ENCODE data around the gene DNASE2B.

DNA sequence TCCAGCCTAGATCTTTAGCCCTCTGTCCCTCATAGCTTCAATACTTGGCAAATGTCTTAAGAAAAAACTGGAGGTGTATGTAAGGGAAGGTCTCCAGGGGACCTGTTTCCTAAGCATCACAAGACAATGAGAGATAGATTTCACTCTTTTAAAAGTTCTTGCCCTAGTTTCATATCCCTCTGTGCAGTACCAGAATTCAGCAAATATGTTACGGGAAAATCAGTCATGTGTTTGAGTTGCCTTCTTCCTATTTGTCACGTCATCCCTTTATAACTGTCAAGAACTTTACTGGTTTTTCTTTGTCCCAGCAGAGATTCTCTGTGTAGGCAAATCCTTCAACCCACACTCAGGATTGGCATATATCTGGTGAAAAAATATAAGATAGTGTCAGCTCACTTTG is 32.3 kb downstream of the DNASE2B start:
- no peak for TF ChIP-seq CTCF (conservative IDR thresholded peaks at IDR 0.05; ENCODE audit: low read depth in 2 of 2)
- no peak for TF ChIP-seq EZH2 (IDR thresholded peaks at IDR 0.05; ENCODE audit: low read depth, unreplicated experiment)
- TF ChIP-seq JUNB (IDR thresholded peaks at IDR 0.05; ENCODE audit: unreplicated experiment): no peak
- no peak for TF ChIP-seq POLR2AphosphoS5 (IDR thresholded peaks at IDR 0.05; ENCODE audit: low read depth)
- TF ChIP-seq, protein P1, sequence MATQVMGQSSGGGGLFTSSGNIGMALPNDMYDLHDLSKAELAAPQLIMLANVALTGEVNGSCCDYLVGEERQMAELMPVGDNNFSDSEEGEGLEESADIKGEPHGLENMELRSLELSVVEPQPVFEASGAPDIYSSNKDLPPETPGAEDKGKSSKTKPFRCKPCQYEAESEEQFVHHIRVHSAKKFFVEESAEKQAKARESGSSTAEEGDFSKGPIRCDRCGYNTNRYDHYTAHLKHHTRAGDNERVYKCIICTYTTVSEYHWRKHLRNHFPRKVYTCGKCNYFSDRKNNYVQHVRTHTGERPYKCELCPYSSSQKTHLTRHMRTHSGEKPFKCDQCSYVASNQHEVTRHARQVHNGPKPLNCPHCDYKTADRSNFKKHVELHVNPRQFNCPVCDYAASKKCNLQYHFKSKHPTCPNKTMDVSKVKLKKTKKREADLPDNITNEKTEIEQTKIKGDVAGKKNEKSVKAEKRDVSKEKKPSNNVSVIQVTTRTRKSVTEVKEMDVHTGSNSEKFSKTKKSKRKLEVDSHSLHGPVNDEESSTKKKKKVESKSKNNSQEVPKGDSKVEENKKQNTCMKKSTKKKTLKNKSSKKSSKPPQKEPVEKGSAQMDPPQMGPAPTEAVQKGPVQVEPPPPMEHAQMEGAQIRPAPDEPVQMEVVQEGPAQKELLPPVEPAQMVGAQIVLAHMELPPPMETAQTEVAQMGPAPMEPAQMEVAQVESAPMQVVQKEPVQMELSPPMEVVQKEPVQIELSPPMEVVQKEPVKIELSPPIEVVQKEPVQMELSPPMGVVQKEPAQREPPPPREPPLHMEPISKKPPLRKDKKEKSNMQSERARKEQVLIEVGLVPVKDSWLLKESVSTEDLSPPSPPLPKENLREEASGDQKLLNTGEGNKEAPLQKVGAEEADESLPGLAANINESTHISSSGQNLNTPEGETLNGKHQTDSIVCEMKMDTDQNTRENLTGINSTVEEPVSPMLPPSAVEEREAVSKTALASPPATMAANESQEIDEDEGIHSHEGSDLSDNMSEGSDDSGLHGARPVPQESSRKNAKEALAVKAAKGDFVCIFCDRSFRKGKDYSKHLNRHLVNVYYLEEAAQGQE (IDR thresholded peaks at IDR 0.05; ENCODE audit: unreplicated experiment): no peak
- no peak for TF ChIP-seq CREB1 (CRISPR knock-in tag; IDR thresholded peaks at IDR 0.05; ENCODE audit: low read depth)
- TF ChIP-seq EZH2phosphoT487 (IDR thresholded peaks at IDR 0.05; ENCODE audit: unreplicated experiment): no peak
- no peak for TF ChIP-seq ZNF114 (CRISPR knock-in tag; IDR thresholded peaks at IDR 0.05)
- TF ChIP-seq STAT1 (IDR thresholded peaks at IDR 0.05; ENCODE audit: unreplicated experiment): no peak
- TF ChIP-seq ZNF331 (CRISPR knock-in tag; IDR thresholded peaks at IDR 0.05; ENCODE audit: low read depth): no peak
- TF ChIP-seq NANOG (IDR thresholded peaks at IDR 0.05; ENCODE audit: borderline replicate concordance): no peak
- TF ChIP-seq, protein P2, sequence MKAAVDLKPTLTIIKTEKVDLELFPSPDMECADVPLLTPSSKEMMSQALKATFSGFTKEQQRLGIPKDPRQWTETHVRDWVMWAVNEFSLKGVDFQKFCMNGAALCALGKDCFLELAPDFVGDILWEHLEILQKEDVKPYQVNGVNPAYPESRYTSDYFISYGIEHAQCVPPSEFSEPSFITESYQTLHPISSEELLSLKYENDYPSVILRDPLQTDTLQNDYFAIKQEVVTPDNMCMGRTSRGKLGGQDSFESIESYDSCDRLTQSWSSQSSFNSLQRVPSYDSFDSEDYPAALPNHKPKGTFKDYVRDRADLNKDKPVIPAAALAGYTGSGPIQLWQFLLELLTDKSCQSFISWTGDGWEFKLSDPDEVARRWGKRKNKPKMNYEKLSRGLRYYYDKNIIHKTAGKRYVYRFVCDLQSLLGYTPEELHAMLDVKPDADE (IDR thresholded peaks at IDR 0.05): no peak
- no peak for TF ChIP-seq ZNF462 (CRISPR knock-in tag; IDR thresholded peaks at IDR 0.05)
